HEK293 (cell line): ENCODE data around the gene TRIM46.

ENCODE experiments used
- SALL2 ChIP-seq: fragments of 450-650 bp; formaldehyde crosslinking; IDR thresholded peaks from 2 replicates; pipeline ENCODE4 v1.5.0; 2017; ENCODE audit warnings: missing biosample characterization, mild to moderate bottlenecking, missing genetic modification characterization, borderline replicate concordance
- SETDB1 ChIP-seq: IDR thresholded peaks from one replicate; pipeline ENCODE4 v1.6.1; 2017; ENCODE audit warnings: mild to moderate bottlenecking, low read length, moderate library complexity, mixed read lengths; ENCODE audit not compliant: insufficient read length
- TCF7L2 ChIP-seq: IDR thresholded peaks from 2 replicates; pipeline ENCODE4 v1.6.1; 2011; ENCODE audit warnings: low read depth, mild to moderate bottlenecking, inconsistent platforms, low read length, moderate library complexity, borderline replicate concordance
- YY2 ChIP-seq: fragments of 450-650 bp; formaldehyde crosslinking; IDR thresholded peaks from 2 replicates; pipeline ENCODE4 v1.5.1; 2016; ENCODE audit warnings: missing biosample characterization, missing genetic modification characterization
- ZBTB21 ChIP-seq: fragments of 450-650 bp; formaldehyde crosslinking; IDR thresholded peaks from 2 replicates; pipeline ENCODE4 v1.5.1; 2017; ENCODE audit warnings: missing biosample characterization, missing genetic modification characterization
- ZNF132 ChIP-seq: fragments of 450-650 bp; formaldehyde crosslinking; IDR thresholded peaks from 2 replicates; pipeline ENCODE4 v1.5.1; 2017; ENCODE audit warnings: missing biosample characterization, missing genetic modification characterization, borderline replicate concordance
- ZNF202 ChIP-seq: fragments of 450-650 bp; formaldehyde crosslinking; IDR thresholded peaks from 2 replicates; pipeline ENCODE4 v1.5.1; 2016; ENCODE audit warnings: missing biosample characterization, missing genetic modification characterization, borderline replicate concordance
- ZNF221 ChIP-seq: fragments of 450-650 bp; formaldehyde crosslinking; IDR thresholded peaks from 2 replicates; pipeline ENCODE4 v1.5.1; 2017; ENCODE audit warnings: missing biosample characterization, missing genetic modification characterization, borderline replicate concordance
- ZNF23 ChIP-seq: fragments of 450-650 bp; formaldehyde crosslinking; IDR thresholded peaks from 2 replicates; pipeline ENCODE4 v1.5.1; 2016; ENCODE audit warnings: missing biosample characterization, missing genetic modification characterization, borderline replicate concordance
- ZNF24 ChIP-seq: fragments of 450-650 bp; formaldehyde crosslinking; IDR thresholded peaks from 2 replicates; pipeline ENCODE4 v1.5.1; 2016; ENCODE audit warnings: missing biosample characterization, missing genetic modification characterization
- ZNF341 ChIP-seq: fragments of 450-650 bp; formaldehyde crosslinking; IDR thresholded peaks from 2 replicates; pipeline ENCODE4; 2016; ENCODE audit warnings: low read depth, missing biosample characterization, missing genetic modification characterization
- ZNF501 ChIP-seq: fragments of 450-650 bp; formaldehyde crosslinking; IDR thresholded peaks from 2 replicates; pipeline ENCODE4 v1.5.1; 2016; ENCODE audit warnings: missing biosample characterization, missing genetic modification characterization
- ZNF585B ChIP-seq: fragments of 450-650 bp; formaldehyde crosslinking; IDR thresholded peaks from 2 replicates; pipeline ENCODE4 v1.5.1; 2016; ENCODE audit warnings: missing biosample characterization, missing genetic modification characterization
- ZNF701 ChIP-seq: fragments of 450-650 bp; formaldehyde crosslinking; IDR thresholded peaks from 2 replicates; pipeline ENCODE4 v1.5.1; 2016; ENCODE audit warnings: missing biosample characterization, missing genetic modification characterization
- ZNF776 ChIP-seq: fragments of 450-650 bp; formaldehyde crosslinking; IDR thresholded peaks from 2 replicates; pipeline ENCODE4 v1.5.0; 2017; ENCODE audit warnings: missing biosample characterization, missing genetic modification characterization, borderline replicate concordance
- TF ChIP-seq, protein P1 (sequence below): fragments of 450-650 bp; IDR thresholded peaks from 2 replicates; pipeline ENCODE4 v1.5.1; 2018; ENCODE audit warnings: missing biosample characterization, mild to moderate bottlenecking, missing genetic modification characterization
- TF ChIP-seq, protein P2 (sequence below): fragments of 450-650 bp; formaldehyde crosslinking; IDR thresholded peaks from 2 replicates; pipeline ENCODE4 v1.5.1; 2017; ENCODE audit warnings: missing biosample characterization, missing genetic modification characterization
- TF ChIP-seq, protein P3 (sequence below): fragments of 450-650 bp; formaldehyde crosslinking; IDR thresholded peaks from 2 replicates; pipeline ENCODE4 v1.5.1; 2016; ENCODE audit warnings: missing biosample characterization, missing genetic modification characterization
- TF ChIP-seq, protein P4 (sequence below): fragments of 450-650 bp; formaldehyde crosslinking; IDR thresholded peaks from 2 replicates; pipeline ENCODE4 v1.5.1; 2016; ENCODE audit warnings: missing biosample characterization, missing genetic modification characterization
- TF ChIP-seq, protein P5 (sequence below): fragments of 450-650 bp; formaldehyde crosslinking; IDR thresholded peaks from 2 replicates; pipeline ENCODE4 v1.5.1; 2016; ENCODE audit warnings: missing biosample characterization, missing genetic modification characterization, borderline replicate concordance
- TF ChIP-seq, protein P6 (sequence below): fragments of 450-650 bp; formaldehyde crosslinking; IDR thresholded peaks from 2 replicates; pipeline ENCODE4 v1.5.1; 2016; ENCODE audit warnings: missing biosample characterization, missing genetic modification characterization
- TF ChIP-seq, protein P7 (sequence below): fragments of 450-650 bp; formaldehyde crosslinking; IDR thresholded peaks from 2 replicates; pipeline ENCODE4 v1.5.1; 2017; ENCODE audit warnings: missing biosample characterization, missing genetic modification characterization

TRIM46 gene

DNA sequence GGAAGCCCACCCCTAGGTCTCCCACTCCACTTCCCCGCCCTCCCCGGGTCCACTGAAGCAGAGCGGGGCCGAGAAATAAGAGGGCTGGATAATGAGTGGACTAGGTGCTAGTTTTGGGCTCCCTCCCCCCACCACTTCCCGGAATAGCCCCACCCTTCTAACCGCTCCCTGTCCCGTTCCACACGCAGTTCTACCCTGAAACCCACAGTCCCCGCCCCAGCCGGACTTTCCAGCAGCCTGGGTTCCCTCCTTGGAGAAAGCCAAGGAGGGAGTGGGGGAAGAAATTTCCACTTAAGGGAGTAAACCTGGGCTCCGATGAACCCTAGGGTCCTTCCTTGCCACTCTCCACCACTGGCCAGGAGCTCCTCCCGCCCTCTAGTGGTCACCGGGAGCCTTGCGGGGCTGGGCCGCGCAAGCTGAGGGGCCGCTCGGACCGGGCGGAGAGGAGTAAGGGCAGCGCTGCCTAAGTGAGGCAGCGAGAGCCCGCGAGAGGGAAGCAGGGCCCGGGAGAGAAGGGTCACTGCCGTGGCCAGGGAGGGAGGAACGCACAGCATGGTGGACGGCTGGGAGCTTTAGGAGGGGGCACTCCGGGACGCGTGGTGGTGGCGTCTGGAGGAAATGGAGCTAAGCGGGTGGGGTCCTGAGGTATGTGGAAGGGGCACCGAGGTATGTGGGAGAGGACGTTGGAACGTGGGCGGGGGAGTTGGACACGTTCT lies 19.8 kb downstream of the TRIM46 start (continued):
- TF ChIP-seq, protein P1, sequence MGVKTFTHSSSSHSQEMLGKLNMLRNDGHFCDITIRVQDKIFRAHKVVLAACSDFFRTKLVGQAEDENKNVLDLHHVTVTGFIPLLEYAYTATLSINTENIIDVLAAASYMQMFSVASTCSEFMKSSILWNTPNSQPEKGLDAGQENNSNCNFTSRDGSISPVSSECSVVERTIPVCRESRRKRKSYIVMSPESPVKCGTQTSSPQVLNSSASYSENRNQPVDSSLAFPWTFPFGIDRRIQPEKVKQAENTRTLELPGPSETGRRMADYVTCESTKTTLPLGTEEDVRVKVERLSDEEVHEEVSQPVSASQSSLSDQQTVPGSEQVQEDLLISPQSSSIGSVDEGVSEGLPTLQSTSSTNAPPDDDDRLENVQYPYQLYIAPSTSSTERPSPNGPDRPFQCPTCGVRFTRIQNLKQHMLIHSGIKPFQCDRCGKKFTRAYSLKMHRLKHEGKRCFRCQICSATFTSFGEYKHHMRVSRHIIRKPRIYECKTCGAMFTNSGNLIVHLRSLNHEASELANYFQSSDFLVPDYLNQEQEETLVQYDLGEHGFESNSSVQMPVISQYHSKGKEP (tag by site-specific recombination) = no peak
- no peak for TF ChIP-seq SALL2 (tag by site-specific recombination)
- no peak for TF ChIP-seq ZNF776 (tag by site-specific recombination)
- TF ChIP-seq, protein P2, sequence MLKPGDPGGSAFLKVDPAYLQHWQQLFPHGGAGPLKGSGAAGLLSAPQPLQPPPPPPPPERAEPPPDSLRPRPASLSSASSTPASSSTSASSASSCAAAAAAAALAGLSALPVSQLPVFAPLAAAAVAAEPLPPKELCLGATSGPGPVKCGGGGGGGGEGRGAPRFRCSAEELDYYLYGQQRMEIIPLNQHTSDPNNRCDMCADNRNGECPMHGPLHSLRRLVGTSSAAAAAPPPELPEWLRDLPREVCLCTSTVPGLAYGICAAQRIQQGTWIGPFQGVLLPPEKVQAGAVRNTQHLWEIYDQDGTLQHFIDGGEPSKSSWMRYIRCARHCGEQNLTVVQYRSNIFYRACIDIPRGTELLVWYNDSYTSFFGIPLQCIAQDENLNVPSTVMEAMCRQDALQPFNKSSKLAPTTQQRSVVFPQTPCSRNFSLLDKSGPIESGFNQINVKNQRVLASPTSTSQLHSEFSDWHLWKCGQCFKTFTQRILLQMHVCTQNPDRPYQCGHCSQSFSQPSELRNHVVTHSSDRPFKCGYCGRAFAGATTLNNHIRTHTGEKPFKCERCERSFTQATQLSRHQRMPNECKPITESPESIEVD = no peak
- peak; percentile 90 for TF ChIP-seq ZNF341 (tag by site-specific recombination)
- no peak for TF ChIP-seq YY2 (tag by site-specific recombination)
- TF ChIP-seq, protein P3, sequence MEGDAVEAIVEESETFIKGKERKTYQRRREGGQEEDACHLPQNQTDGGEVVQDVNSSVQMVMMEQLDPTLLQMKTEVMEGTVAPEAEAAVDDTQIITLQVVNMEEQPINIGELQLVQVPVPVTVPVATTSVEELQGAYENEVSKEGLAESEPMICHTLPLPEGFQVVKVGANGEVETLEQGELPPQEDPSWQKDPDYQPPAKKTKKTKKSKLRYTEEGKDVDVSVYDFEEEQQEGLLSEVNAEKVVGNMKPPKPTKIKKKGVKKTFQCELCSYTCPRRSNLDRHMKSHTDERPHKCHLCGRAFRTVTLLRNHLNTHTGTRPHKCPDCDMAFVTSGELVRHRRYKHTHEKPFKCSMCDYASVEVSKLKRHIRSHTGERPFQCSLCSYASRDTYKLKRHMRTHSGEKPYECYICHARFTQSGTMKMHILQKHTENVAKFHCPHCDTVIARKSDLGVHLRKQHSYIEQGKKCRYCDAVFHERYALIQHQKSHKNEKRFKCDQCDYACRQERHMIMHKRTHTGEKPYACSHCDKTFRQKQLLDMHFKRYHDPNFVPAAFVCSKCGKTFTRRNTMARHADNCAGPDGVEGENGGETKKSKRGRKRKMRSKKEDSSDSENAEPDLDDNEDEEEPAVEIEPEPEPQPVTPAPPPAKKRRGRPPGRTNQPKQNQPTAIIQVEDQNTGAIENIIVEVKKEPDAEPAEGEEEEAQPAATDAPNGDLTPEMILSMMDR = peak; percentile 98
- TF ChIP-seq, protein P4, sequence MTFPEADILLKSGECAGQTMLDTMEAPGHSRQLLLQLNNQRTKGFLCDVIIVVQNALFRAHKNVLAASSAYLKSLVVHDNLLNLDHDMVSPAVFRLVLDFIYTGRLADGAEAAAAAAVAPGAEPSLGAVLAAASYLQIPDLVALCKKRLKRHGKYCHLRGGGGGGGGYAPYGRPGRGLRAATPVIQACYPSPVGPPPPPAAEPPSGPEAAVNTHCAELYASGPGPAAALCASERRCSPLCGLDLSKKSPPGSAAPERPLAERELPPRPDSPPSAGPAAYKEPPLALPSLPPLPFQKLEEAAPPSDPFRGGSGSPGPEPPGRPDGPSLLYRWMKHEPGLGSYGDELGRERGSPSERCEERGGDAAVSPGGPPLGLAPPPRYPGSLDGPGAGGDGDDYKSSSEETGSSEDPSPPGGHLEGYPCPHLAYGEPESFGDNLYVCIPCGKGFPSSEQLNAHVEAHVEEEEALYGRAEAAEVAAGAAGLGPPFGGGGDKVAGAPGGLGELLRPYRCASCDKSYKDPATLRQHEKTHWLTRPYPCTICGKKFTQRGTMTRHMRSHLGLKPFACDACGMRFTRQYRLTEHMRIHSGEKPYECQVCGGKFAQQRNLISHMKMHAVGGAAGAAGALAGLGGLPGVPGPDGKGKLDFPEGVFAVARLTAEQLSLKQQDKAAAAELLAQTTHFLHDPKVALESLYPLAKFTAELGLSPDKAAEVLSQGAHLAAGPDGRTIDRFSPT (tag by site-specific recombination) = peak; percentile 85
- TF ChIP-seq ZNF585B (tag by site-specific recombination) = no peak
- TF ChIP-seq ZNF132 (tag by site-specific recombination) = no peak
- TF ChIP-seq, protein P5, sequence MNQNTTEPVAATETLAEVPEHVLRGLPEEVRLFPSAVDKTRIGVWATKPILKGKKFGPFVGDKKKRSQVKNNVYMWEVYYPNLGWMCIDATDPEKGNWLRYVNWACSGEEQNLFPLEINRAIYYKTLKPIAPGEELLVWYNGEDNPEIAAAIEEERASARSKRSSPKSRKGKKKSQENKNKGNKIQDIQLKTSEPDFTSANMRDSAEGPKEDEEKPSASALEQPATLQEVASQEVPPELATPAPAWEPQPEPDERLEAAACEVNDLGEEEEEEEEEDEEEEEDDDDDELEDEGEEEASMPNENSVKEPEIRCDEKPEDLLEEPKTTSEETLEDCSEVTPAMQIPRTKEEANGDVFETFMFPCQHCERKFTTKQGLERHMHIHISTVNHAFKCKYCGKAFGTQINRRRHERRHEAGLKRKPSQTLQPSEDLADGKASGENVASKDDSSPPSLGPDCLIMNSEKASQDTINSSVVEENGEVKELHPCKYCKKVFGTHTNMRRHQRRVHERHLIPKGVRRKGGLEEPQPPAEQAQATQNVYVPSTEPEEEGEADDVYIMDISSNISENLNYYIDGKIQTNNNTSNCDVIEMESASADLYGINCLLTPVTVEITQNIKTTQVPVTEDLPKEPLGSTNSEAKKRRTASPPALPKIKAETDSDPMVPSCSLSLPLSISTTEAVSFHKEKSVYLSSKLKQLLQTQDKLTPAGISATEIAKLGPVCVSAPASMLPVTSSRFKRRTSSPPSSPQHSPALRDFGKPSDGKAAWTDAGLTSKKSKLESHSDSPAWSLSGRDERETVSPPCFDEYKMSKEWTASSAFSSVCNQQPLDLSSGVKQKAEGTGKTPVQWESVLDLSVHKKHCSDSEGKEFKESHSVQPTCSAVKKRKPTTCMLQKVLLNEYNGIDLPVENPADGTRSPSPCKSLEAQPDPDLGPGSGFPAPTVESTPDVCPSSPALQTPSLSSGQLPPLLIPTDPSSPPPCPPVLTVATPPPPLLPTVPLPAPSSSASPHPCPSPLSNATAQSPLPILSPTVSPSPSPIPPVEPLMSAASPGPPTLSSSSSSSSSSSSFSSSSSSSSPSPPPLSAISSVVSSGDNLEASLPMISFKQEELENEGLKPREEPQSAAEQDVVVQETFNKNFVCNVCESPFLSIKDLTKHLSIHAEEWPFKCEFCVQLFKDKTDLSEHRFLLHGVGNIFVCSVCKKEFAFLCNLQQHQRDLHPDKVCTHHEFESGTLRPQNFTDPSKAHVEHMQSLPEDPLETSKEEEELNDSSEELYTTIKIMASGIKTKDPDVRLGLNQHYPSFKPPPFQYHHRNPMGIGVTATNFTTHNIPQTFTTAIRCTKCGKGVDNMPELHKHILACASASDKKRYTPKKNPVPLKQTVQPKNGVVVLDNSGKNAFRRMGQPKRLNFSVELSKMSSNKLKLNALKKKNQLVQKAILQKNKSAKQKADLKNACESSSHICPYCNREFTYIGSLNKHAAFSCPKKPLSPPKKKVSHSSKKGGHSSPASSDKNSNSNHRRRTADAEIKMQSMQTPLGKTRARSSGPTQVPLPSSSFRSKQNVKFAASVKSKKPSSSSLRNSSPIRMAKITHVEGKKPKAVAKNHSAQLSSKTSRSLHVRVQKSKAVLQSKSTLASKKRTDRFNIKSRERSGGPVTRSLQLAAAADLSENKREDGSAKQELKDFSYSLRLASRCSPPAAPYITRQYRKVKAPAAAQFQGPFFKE (tag by site-specific recombination) = no peak; the same call in 1 of the 2 replicates
- no peak for TF ChIP-seq ZBTB21 (tag by site-specific recombination)
- peak; percentile 80 for TF ChIP-seq ZNF501 (tag by site-specific recombination)
- TF ChIP-seq TCF7L2 = no peak
- TF ChIP-seq, protein P6, sequence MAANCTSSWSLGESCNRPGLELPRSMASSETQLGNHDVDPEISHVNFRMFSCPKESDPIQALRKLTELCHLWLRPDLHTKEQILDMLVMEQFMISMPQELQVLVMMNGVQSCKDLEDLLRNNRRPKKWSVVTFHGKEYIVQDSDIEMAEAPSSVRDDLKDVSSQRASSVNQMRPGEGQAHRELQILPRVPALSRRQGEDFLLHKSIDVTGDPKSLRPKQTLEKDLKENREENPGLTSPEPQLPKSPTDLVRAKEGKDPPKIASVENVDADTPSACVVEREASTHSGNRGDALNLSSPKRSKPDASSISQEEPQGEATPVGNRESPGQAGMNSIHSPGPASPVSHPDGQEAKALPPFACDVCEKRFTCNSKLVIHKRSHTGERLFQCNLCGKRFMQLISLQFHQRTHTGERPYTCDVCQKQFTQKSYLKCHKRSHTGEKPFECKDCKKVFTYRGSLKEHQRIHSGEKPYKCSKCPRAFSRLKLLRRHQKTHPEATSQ = peak; percentile 70
- TF ChIP-seq, protein P7, sequence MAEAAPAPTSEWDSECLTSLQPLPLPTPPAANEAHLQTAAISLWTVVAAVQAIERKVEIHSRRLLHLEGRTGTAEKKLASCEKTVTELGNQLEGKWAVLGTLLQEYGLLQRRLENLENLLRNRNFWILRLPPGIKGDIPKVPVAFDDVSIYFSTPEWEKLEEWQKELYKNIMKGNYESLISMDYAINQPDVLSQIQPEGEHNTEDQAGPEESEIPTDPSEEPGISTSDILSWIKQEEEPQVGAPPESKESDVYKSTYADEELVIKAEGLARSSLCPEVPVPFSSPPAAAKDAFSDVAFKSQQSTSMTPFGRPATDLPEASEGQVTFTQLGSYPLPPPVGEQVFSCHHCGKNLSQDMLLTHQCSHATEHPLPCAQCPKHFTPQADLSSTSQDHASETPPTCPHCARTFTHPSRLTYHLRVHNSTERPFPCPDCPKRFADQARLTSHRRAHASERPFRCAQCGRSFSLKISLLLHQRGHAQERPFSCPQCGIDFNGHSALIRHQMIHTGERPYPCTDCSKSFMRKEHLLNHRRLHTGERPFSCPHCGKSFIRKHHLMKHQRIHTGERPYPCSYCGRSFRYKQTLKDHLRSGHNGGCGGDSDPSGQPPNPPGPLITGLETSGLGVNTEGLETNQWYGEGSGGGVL (tag by site-specific recombination) = peak; percentile 73
- TF ChIP-seq ZNF24 (tag by site-specific recombination) = peak; percentile 60; the same call in 1 of the 2 replicates
- no peak for TF ChIP-seq ZNF23 (tag by site-specific recombination)
- TF ChIP-seq SETDB1 = no peak
- TF ChIP-seq ZNF221 (tag by site-specific recombination) = no peak
- no peak for TF ChIP-seq ZNF202 (tag by site-specific recombination)
- no peak for TF ChIP-seq ZNF701
